Measurements from ENCODE around the gene TGOLN2. TPM values are rescaled to one million over a fixed set of nuclear protein-coding genes. Genes with fewer than 3 reads are reported as not detected.

Gene TGOLN2
- total and polyA plus RNA-seq, 7 donors: 14.3 to 51.7 (median 36.8) TPM

GRCh38 chr2:85273738-85274731, 53.8 kb downstream of the TGOLN2 start:
- Histone ChIP-seq H3K27ac (no peak overlapping the region), H3K4me3 (no peak overlapping the region), H3K36me3 (ENCODE audit: insufficient read depth in 1 of 2, low read depth in 1 of 2) (no peaks in the 10 kb centered on the region), H3K27me3 (ENCODE audit: insufficient read depth in 3 of 3, low read length in 2 of 3) (no peaks in the 10 kb centered on the region), H3K9me3 (no peaks in the 10 kb centered on the region), H3K4me1 (peaks cover 14% of the 10 kb centered on the region)
- peak; percentile 42 to 65 for DNase-seq
- WGBS, 3 donors: 49 to 51% (median 51%) methylated on average over 21 of the region's 21 CpGs
- peak; percentile 41 to 60 (median 47) for ATAC-seq
- intact Hi-C loops (cut with DNase I): loop anchor here in 1 of 2 donors (5.0 kb wide), 1 partner anchor 127 kb away; no protein-coding TSS in a partner anchor
- no peak for TF ChIP-seq CTCF (IDR thresholded peaks at IDR 0.05)

GRCh38 chr2:85272357-85272756, 55.4 kb downstream of the TGOLN2 start:
- intact Hi-C loops (cut with DNase I): loop anchor here in 1 of 2 donors (5.0 kb wide), 1 partner anchor 125 kb away; no protein-coding TSS in a partner anchor
- no peaks in the 10 kb centered on the region for H3K27me3 ChIP-seq (ENCODE audit: insufficient read depth in 3 of 3, low read length in 2 of 3)

GRCh38 chr2:85269959-85270358, 57.8 kb downstream of the TGOLN2 start:
- WGBS, 3 donors: 41 to 66% (median 58%) methylated on average over 6 of the region's 6 CpGs
- Histone ChIP-seq H3K9me3 (no peaks in the 10 kb centered on the region), H3K4me1 (peaks cover 6% of the 10 kb centered on the region), H3K27me3 (ENCODE audit: insufficient read depth in 3 of 3, low read length in 2 of 3) (no peaks in the 10 kb centered on the region), H3K36me3 (ENCODE audit: insufficient read depth in 1 of 2, low read depth in 1 of 2) (no peaks in the 10 kb centered on the region), H3K27ac (no peak overlapping the region), H3K4me3 (no peak overlapping the region)
- DNase-seq: no peak
- TF ChIP-seq CTCF (IDR thresholded peaks at IDR 0.05): no peak
- peak in 1 of 4 donors; percentile 29 for ATAC-seq
- intact Hi-C loops (cut with DNase I): loop anchor here in 1 of 2 donors (5.0 kb wide), 1 partner anchor 123 kb away; no protein-coding TSS in a partner anchor

More at GRCh38 chr2:85272357-85272756, 55.4 kb downstream of the TGOLN2 start:
- no peak for DNase-seq
- Histone ChIP-seq H3K36me3 (ENCODE audit: insufficient read depth in 1 of 2, low read depth in 1 of 2) (no peaks in the 10 kb centered on the region), H3K4me3 (no peak overlapping the region), H3K4me1 (peaks cover 8% of the 10 kb centered on the region), H3K27ac (no peak overlapping the region), H3K9me3 (no peaks in the 10 kb centered on the region)
- WGBS, 3 donors: 83 to 93% (median 92%) methylated on average over 6 of the region's 6 CpGs
- ATAC-seq: no peak
- no peak for TF ChIP-seq CTCF (IDR thresholded peaks at IDR 0.05)

Other genes with a start within 250 kb of the TGOLN2 start
- 10 to 100 TPM in 1 of 4 donors, 1 to 10 TPM in 3; 5.3 to 13.3 (median 8.0) TPM for gene TCF7L1, start 194.6 kb downstream of the TGOLN2 start, total RNA-seq
- gene TCF7L1, start 194.6 kb downstream of the TGOLN2 start, polyA plus RNA-seq: 1 to 10 TPM; 2.1 to 6.1 (median 5.6) TPM
- 100 to 1,000 TPM in 1 of 4 donors, 10 to 100 TPM in 3; 28.3 to 115 (median 63.3) TPM for gene RETSAT, start 26.5 kb upstream of the TGOLN2 start, total RNA-seq
- 10 to 100 TPM; 36.9 to 74.3 (median 45.6) TPM for gene RETSAT, start 26.5 kb upstream of the TGOLN2 start, polyA plus RNA-seq
- 10 to 100 TPM; 16.0 to 19.2 (median 17.6) TPM for gene ELMOD3, start 26.8 kb upstream of the TGOLN2 start, total RNA-seq
- 10 to 100 TPM; 17.2 to 33.2 (median 20.4) TPM for gene ELMOD3, start 26.8 kb upstream of the TGOLN2 start, polyA plus RNA-seq
- gene CAPG, start 82.4 kb upstream of the TGOLN2 start, total RNA-seq: 10 to 100 TPM in 1 of 4 donors, 1 to 10 TPM in 3; 4.2 to 11.1 (median 8.6) TPM
- 10 to 100 TPM in 1 of 3 donors, 1 to 10 TPM in 2; 2.8 to 10.2 (median 6.6) TPM for gene CAPG, start 82.4 kb upstream of the TGOLN2 start, polyA plus RNA-seq
- 1 to 10 TPM in 1 of 4 donors, under 1 TPM in 2, not detected in 1; 0.48 to 1.4 (median 0.62) TPM for gene SH2D6, start 90.7 kb upstream of the TGOLN2 start, total RNA-seq
- gene SH2D6, start 90.7 kb upstream of the TGOLN2 start, polyA plus RNA-seq: 1 to 10 TPM in 1 of 3 donors, under 1 TPM in 2; 0.25 to 1.1 (median 0.77) TPM
- gene MAT2A, start 211.2 kb upstream of the TGOLN2 start, total RNA-seq: 100 to 1,000 TPM; 127 to 356 (median 183) TPM
- 100 to 1,000 TPM in 2 of 3 donors, 10 to 100 TPM in 1; 55.9 to 252 (median 134) TPM for gene MAT2A, start 211.2 kb upstream of the TGOLN2 start, polyA plus RNA-seq
- gene GGCX, start 233.5 kb upstream of the TGOLN2 start, total RNA-seq: 10 to 100 TPM; 20.1 to 25.3 (median 22.1) TPM
- 10 to 100 TPM; 19.0 to 35.6 (median 30.7) TPM for gene GGCX, start 233.5 kb upstream of the TGOLN2 start, polyA plus RNA-seq
- 10 to 100 TPM; 11.7 to 15.7 (median 12.4) TPM for gene VAMP8, start 249.6 kb upstream of the TGOLN2 start, total RNA-seq
- gene VAMP8, start 249.6 kb upstream of the TGOLN2 start, polyA plus RNA-seq: 10 to 100 TPM; 16.6 to 25.4 (median 23.2) TPM

All from psoas muscle (tissue), 8 donors.